NCI-H2081 treated with DMSO at 0.1 percent for 48 hours (cell line): ENCODE results near the gene PORCN.

Experiments
- DNase-seq: peaks from one replicate; lab custom pipeline; 2025; lab: John Stamatoyannopoulos, UW

The PORCN gene

GRCh38 chrX:48476919-48477318 is 31.9 kb upstream of the PORCN start:
- no peak for DNase-seq

GRCh38 chrX:48477960-48478755 is 30.6 kb upstream of the PORCN start:
- DNase-seq, result no peak

- no peak for DNase-seq
These were observed 30.0 kb upstream of the PORCN start for GRCh38 chrX:48478806-48479205.

- DNase-seq, result no peak
These were observed 28.6 kb upstream of the PORCN start for GRCh38 chrX:48480142-48480541.

- no peak for DNase-seq
These were observed 28.2 kb upstream of the PORCN start for GRCh38 chrX:48480583-48480982.

GRCh38 chrX:48482526-48482925 is 26.3 kb upstream of the PORCN start:
- DNase-seq, result no peak

GRCh38 chrX:48487362-48487798 is 21.4 kb upstream of the PORCN start:
- DNase-seq, result no peak

GRCh38 chrX:48488034-48488433 is 20.8 kb upstream of the PORCN start:
- DNase-seq, result no peak

GRCh38 chrX:48489296-48489695 is 19.5 kb upstream of the PORCN start:
- DNase-seq, result no peak

GRCh38 chrX:48489892-48490291 is 18.9 kb upstream of the PORCN start:
- no peak for DNase-seq

- DNase-seq, result no peak
These were observed 18.1 kb upstream of the PORCN start for GRCh38 chrX:48490661-48491060.

GRCh38 chrX:48491809-48492208 is 17.0 kb upstream of the PORCN start:
- DNase-seq, result no peak

GRCh38 chrX:48492293-48492910 is 16.4 kb upstream of the PORCN start:
- DNase-seq, result no peak

- no peak for DNase-seq
These were observed 14.9 kb upstream of the PORCN start for GRCh38 chrX:48493890-48494364.

- no peak for DNase-seq
These were observed 12.1 kb upstream of the PORCN start for GRCh38 chrX:48496660-48497059.

GRCh38 chrX:48497871-48498270 is 10.9 kb upstream of the PORCN start:
- DNase-seq, result no peak

GRCh38 chrX:48498374-48498809 is 10.4 kb upstream of the PORCN start:
- no peak for DNase-seq

- DNase-seq, result no peak
These were observed 4.5 kb upstream of the PORCN start for GRCh38 chrX:48504261-48504660.

- DNase-seq, result no peak
These were observed 3.3 kb upstream of the PORCN start for GRCh38 chrX:48505481-48505880.

- DNase-seq, result no peak
These were observed 1.5 kb upstream of the PORCN start for GRCh38 chrX:48507246-48507645.

GRCh38 chrX:48509245-48509590 is 426 bp downstream of the PORCN start:
- no peak for DNase-seq

GRCh38 chrX:48509619-48510018 is 827 bp downstream of the PORCN start:
- DNase-seq, result no peak

- DNase-seq, result no peak
These were observed 2.8 kb downstream of the PORCN start for GRCh38 chrX:48511560-48511959.
